ENCODE data around the gene CSTPP1. TPM values are rescaled to one million over a fixed set of nuclear protein-coding genes. Genes with fewer than 3 reads are reported as not detected.
A peak's percentile ranks its signal among the peaks of the same experiment; 100 is the strongest.

Gene CSTPP1
- total and polyA plus RNA-seq, 5 experiments from 2014 or later = 13.2 to 20.4 (median 16.1) TPM

DNA sequence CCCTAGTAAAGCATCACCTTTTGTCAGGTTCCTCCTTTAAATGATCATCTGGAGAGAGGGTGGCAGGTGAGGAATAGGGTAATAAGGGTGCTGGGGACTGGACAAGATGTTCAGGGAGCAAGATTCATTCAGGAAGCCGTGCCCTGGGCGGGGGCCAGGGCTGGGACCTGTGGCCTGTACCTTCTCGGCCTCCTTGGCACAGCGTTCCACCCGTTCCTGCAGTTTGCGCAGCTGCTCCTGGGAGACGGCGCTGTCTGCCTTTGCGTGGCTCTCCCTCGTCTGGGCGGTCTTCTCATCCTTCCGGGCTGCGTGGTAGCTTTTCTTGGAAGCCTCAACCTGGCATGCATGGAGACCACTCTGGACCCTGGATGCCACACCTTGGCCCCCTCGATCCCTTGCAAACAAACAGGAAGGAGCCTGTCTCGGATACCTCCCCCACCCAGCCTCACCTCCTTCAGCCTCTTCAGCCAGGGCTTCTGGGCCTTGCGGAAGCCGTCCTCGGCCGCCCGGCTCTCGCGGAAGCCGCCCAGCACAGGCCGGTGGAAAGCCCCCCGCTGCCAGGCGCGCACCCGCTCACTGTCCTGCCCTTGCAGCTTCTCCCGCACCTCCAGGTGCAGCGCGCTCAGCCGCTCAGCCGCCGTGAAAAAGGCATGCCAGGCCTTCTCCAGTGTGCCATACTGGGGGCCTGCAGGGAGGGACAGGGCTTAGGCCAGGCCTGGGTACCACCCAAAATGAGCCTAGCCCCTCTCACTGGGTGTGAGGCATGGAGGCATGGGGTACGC is 243.6 kb downstream of the CSTPP1 start:
- peaks cover 0 to 2% (median 0%) of the 10 kb centered on the region in 3 donors for H3K36me3 Mint-ChIP-seq
- DNase-seq (no peak), ATAC-seq (no peak)
- no peaks in the 10 kb centered on the region for H3K9me3 Mint-ChIP-seq
- POLR2A ChIA-PET = interaction anchor here (3.5 to 6.6 kb wide), 2 partner anchors 35 to 69 kb away, joined by 17 to 59 read pairs; partner anchors contain the start of genes ACP2 and DDB2
- H3K4me1 Mint-ChIP-seq = peaks cover 12 to 31% (median 26%) of the 10 kb centered on the region in 4 donors
- peaks cover 4 to 36% (median 9%) of the 10 kb centered on the region in 5 donors for H3K27me3 Mint-ChIP-seq
- no peak overlapping the region for H3K4me3 Mint-ChIP-seq
- peak overlapping the region in 2 of 10 donors; percentile 48 for H3K27ac Mint-ChIP-seq

DNA sequence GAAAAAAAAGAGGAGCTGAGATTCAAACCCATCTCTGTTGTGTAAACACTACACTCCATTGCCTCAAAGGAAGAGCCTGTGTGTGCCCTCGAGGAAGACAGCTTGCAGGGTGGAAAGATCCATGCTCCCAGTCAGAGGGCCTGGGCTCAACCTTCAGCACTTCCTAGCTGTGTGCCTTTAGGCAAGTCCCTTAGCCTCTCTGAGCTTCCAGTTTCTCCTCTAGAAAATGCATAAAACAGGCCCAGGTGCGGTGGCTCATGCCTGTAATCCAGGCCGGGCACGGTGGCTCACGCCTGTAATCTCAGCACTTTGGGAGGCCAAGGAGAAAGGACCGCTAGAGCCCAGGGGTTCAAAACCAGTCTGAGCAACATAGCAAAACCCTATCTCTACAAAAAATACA is 244.7 kb downstream of the CSTPP1 start:
- Mint-ChIP-seq H3K27ac (no peak overlapping the region), H3K4me1 (peaks cover 11 to 22% (median 17%) of the 10 kb centered on the region in 4 donors), H3K27me3 (peaks cover 4 to 36% (median 9%) of the 10 kb centered on the region in 5 donors), H3K9me3 (no peaks in the 10 kb centered on the region), H3K36me3 (peaks cover 0 to 2% (median 0%) of the 10 kb centered on the region in 3 donors), H3K4me3 (no peak overlapping the region)
- POLR2A ChIA-PET = interaction anchor here (0.7 to 6.6 kb wide), 2 partner anchors 19 to 34 kb away, joined by 3 to 59 read pairs; partner anchors contain the start of gene DDB2
- DNase-seq = no peak
- ATAC-seq = no peak

DNA sequence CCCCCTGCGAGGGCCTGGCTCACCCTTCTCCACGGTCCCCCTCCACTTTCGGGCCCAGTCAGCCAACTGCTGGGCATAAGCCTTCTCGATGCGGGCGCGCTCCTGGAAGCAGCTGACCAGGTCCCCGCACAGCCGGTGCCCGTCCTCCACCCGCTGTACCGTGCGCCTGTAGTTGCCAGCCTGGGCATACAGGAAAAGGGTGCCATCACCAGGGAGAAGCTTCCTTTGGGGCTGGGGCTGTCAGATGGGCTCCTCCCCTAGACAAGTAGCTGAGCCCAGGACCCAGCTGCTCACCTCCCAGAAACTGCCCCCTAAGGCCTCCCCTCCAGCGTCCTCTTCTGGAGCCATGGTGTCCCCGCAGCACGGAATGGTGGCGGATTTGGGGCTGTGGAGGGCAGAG is 245.8 kb downstream of the CSTPP1 start:
- no peak overlapping the region for H3K27ac Mint-ChIP-seq
- peaks cover 8 to 20% (median 18%) of the 10 kb centered on the region in 4 donors for H3K4me1 Mint-ChIP-seq
- peaks cover 4 to 38% (median 13%) of the 10 kb centered on the region in 5 donors for H3K27me3 Mint-ChIP-seq
- no peak for DNase-seq
- no peaks in the 10 kb centered on the region for H3K36me3 Mint-ChIP-seq
- H3K9me3 Mint-ChIP-seq = no peaks in the 10 kb centered on the region
- no peak for ATAC-seq
- H3K4me3 Mint-ChIP-seq = no peak overlapping the region
- POLR2A ChIA-PET = interaction anchor here (1.2 kb wide), 1 partner anchor 89 kb away, joined by 3 read pairs; no protein-coding TSS in a partner anchor

GRCh38 chr11:47183031-47183856 is 246.7 kb downstream of the CSTPP1 start:
- Mint-ChIP-seq H3K27me3 (peaks cover 4 to 44% (median 15%) of the 10 kb centered on the region in 5 donors), H3K27ac (no peak overlapping the region), H3K4me3 (no peak overlapping the region), H3K36me3 (no peaks in the 10 kb centered on the region), H3K9me3 (no peaks in the 10 kb centered on the region), H3K4me1 (peaks cover 5 to 15% (median 12%) of the 10 kb centered on the region in 4 donors)
- DNase-seq = no peak
- ATAC-seq = no peak
- POLR2A ChIA-PET = interaction anchor here (1.1 to 1.2 kb wide), 2 partner anchors 56 to 88 kb away, joined by 3 read pairs; no protein-coding TSS in a partner anchor

- Mint-ChIP-seq H3K27me3 (peaks cover 4 to 45% (median 15%) of the 10 kb centered on the region in 5 donors), H3K9me3 (no peaks in the 10 kb centered on the region), H3K36me3 (no peaks in the 10 kb centered on the region), H3K4me3 (peak overlapping the region in 4 of 10 donors; percentile 9 to 36 (median 22)), H3K4me1 (peaks cover 5 to 15% (median 12%) of the 10 kb centered on the region in 4 donors), H3K27ac (no peak overlapping the region)
- POLR2A ChIA-PET = interaction anchor here (1.1 kb wide), 1 partner anchor 55 kb away, joined by 3 read pairs; no protein-coding TSS in a partner anchor
- ATAC-seq (no peak), DNase-seq (no peak)
Measured at GRCh38 chr11:47183969-47184368, 247.4 kb downstream of the CSTPP1 start.

GRCh38 chr11:47184711-47185304 is 248.2 kb downstream of the CSTPP1 start:
- Mint-ChIP-seq H3K36me3 (no peaks in the 10 kb centered on the region), H3K4me3 (peak overlapping the region in 5 of 10 donors; percentile 19 to 53 (median 36)), H3K27ac (no peak overlapping the region), H3K27me3 (peaks cover 5 to 48% (median 15%) of the 10 kb centered on the region in 5 donors), H3K4me1 (peaks cover 3 to 10% (median 7%) of the 10 kb centered on the region in 4 donors), H3K9me3 (no peaks in the 10 kb centered on the region)
- ATAC-seq (no peak), DNase-seq (no peak)
- POLR2A ChIA-PET = interaction anchor here (1.2 to 3.9 kb wide), 3 partner anchors 30 to 242 kb away, joined by 3 to 38 read pairs (median 3); partner anchors contain the start of genes ACP2, DDB2 and PSMC3

- Mint-ChIP-seq H3K4me1 (peaks cover 3 to 9% (median 7%) of the 10 kb centered on the region in 4 donors), H3K27ac (no peak overlapping the region), H3K36me3 (no peaks in the 10 kb centered on the region), H3K9me3 (no peaks in the 10 kb centered on the region), H3K4me3 (peak overlapping the region in 9 of 10 donors; percentile 27 to 58 (median 47)), H3K27me3 (peaks cover 5 to 48% (median 15%) of the 10 kb centered on the region in 5 donors)
- no peak for DNase-seq
- peak in 1 of 2 donors; percentile 4 for ATAC-seq
- POLR2A ChIA-PET = interaction anchor here (1.2 to 3.9 kb wide), 3 partner anchors 30 to 241 kb away, joined by 3 to 38 read pairs (median 3); partner anchors contain the start of genes ACP2, DDB2 and PSMC3
Measured at GRCh38 chr11:47185305-47186075, 248.9 kb downstream of the CSTPP1 start.

- H3K9me3 Mint-ChIP-seq = no peaks in the 10 kb centered on the region
- peak; percentile 49 to 78 for ATAC-seq
- no peaks in the 10 kb centered on the region for H3K36me3 Mint-ChIP-seq
- peak in 4 of 10 donors; percentile 16 to 48 (median 34) for DNase-seq
- H3K4me1 Mint-ChIP-seq = peaks cover 3 to 9% (median 7%) of the 10 kb centered on the region in 4 donors
- H3K4me3 Mint-ChIP-seq = peak within 1 kb of the TSS; percentile 72 to 90 (median 82)
- peak within 1 kb of the TSS in 1 of 10 donors; percentile 83 for H3K27ac Mint-ChIP-seq
- peaks cover 5 to 48% (median 15%) of the 10 kb centered on the region in 5 donors for H3K27me3 Mint-ChIP-seq
- POLR2A ChIA-PET = interaction anchor here (2.0 to 3.9 kb wide), 2 partner anchors 9 to 29 kb away, joined by 7 to 38 read pairs; partner anchors contain the start of gene DDB2
Measured at GRCh38 chr11:47186076-47186699, 249.6 kb downstream of the CSTPP1 start, which contains the start of gene PACSIN3. Gene PACSIN3 (minus strand): TSS chr11:47186434. CDS start chr11:47182727, 3,707 bp downstream.

- Mint-ChIP-seq H3K4me3 (peak overlapping the region; percentile 72 to 90 (median 82)), H3K9me3 (no peaks in the 10 kb centered on the region), H3K36me3 (no peaks in the 10 kb centered on the region), H3K27me3 (peaks cover 5 to 46% (median 15%) of the 10 kb centered on the region in 5 donors), H3K4me1 (peaks cover 3 to 9% (median 7%) of the 10 kb centered on the region in 4 donors), H3K27ac (peak overlapping the region in 2 of 10 donors; percentile 47 to 83)
- peak in 7 of 10 donors; percentile 14 to 43 (median 39) for DNase-seq
- POLR2A ChIA-PET = interaction anchor here (0.9 to 3.9 kb wide), 3 partner anchors 9 to 28 kb away, joined by 4 to 38 read pairs (median 7); partner anchors contain the start of gene DDB2
- peak; percentile 61 to 76 for ATAC-seq
Measured at GRCh38 chr11:47186700-47187695, 250.4 kb downstream of the CSTPP1 start.

GRCh38 chr11:47187723-47188122 is 251.2 kb downstream of the CSTPP1 start:
- peak overlapping the region in 1 of 10 donors; percentile 47 for H3K27ac Mint-ChIP-seq
- H3K9me3 Mint-ChIP-seq = no peaks in the 10 kb centered on the region
- peak overlapping the region in 8 of 10 donors; percentile 32 to 84 (median 78) for H3K4me3 Mint-ChIP-seq
- H3K36me3 Mint-ChIP-seq = no peaks in the 10 kb centered on the region
- H3K27me3 Mint-ChIP-seq = peaks cover 5 to 39% (median 15%) of the 10 kb centered on the region in 5 donors
- POLR2A ChIA-PET = interaction anchor here (0.6 to 3.9 kb wide), 4 partner anchors 10 to 27 kb away, joined by 4 to 38 read pairs (median 6); partner anchors contain the start of gene DDB2
- DNase-seq = no peak
- H3K4me1 Mint-ChIP-seq = peaks cover 3 to 9% (median 7%) of the 10 kb centered on the region in 4 donors
- no peak for ATAC-seq
